K562 (cell line): Measurements from ENCODE around the gene RBM34. TPM values are rescaled to one million over a fixed set of nuclear protein-coding genes. Genes with fewer than 3 reads are reported as not detected.

Source experiments
- ATAC-seq: fragments of 200-7000 bp; cut with Tn5 transposase; 3 replicates; pipeline ENCODE4 v1.9.1; 2020; ENCODE audit warnings: moderate library complexity
- BruUV-seq: library from RNA; stranded (reverse); fragments of 400-500 nt; replicated peaks from 2 replicates; lab custom pipeline; 2021; lab: Mats Ljungman, UMichigan
- CTCF ChIA-PET: fragments of 300-600 bp; formaldehyde crosslinking; extraction: SDS; loops from one replicate; lab custom pipeline; 2021; ENCODE audit warnings: low intra/inter-chr PET ratio; lab: Yijun Ruan, JAX
- POLR2A ChIA-PET: fragments of 300-600, 350-650 bp; sonication (Branson Sonifier 250); formaldehyde crosslinking; extraction: SDS; loops from one replicate; lab custom pipeline; 2021; ENCODE audit warnings: antibody characterized with exemption, inconsistent platforms; lab: Yijun Ruan, JAX
- DNase-seq, 4 experiments: peaks; one replicate each; pipeline versions ENCODE4 v3.0.0 to v3.0.0-alpha.2; 2011 to 2018; ENCODE audit warnings: low spot score in 3 of 4, mixed read lengths in 3 of 4; ENCODE audit errors: extremely low read depth in 1 of 4
- FAIRE-seq: peaks from 2 replicates; lab custom pipeline; 2011; peaks lifted over from hg19 to GRCh38; lab: Jason Lieb, UNC
- H2AFZ ChIP-seq: 2 replicates; pipeline ENCODE4 v1.6.0; 2011; ENCODE audit warnings: low read depth, low read length, control low read depth, inconsistent platforms
- H3K27ac ChIP-seq: fragments of 200-600 bp; 3 replicates; pipeline ENCODE4 v1.8.0; 2011; ENCODE audit warnings: low read depth, mild to moderate bottlenecking, control low read depth, inconsistent platforms, low read length, moderate library complexity, mixed read lengths; ENCODE audit errors: extremely low read depth
- H3K27me3 ChIP-seq, 2 experiments: fragments of 300-600 bp in 1 of 2; 2 replicates in 1 of 2; 3 replicates in 1 of 2; pipeline versions ENCODE4 v1.6.0 to v1.8.0; 2011; ENCODE audit warnings: inconsistent platforms in 2 of 2, low read length in 2 of 2, mild to moderate bottlenecking in 1 of 2, mixed read lengths in 1 of 2, moderate library complexity in 1 of 2; ENCODE audit not compliant: control insufficient read depth in 2 of 2, insufficient read depth in 2 of 2
- H3K36me3 ChIP-seq: fragments of 300-600 bp; 3 replicates; pipeline ENCODE4 v1.8.0; 2011; ENCODE audit warnings: mild to moderate bottlenecking, low read length, inconsistent platforms; ENCODE audit not compliant: control insufficient read depth, insufficient read depth
- H3K4me1 ChIP-seq, 2 experiments: fragments of 200-600 bp in 1 of 2; replicated peaks in 1 of 2; 2 replicates in 1 of 2; 3 replicates in 1 of 2; pipeline versions ENCODE4 v1.5.1 to v1.8.0; 2011; ENCODE audit warnings: inconsistent platforms in 2 of 2, low read length in 2 of 2, mild to moderate bottlenecking in 1 of 2, mixed read lengths in 1 of 2, moderate library complexity in 1 of 2; ENCODE audit not compliant: control insufficient read depth in 2 of 2, insufficient read depth in 2 of 2
- H3K4me2 ChIP-seq: 2 replicates; pipeline ENCODE4 v1.6.1; 2011; ENCODE audit warnings: low read length, control low read depth, inconsistent platforms, mixed read lengths; ENCODE audit not compliant: insufficient read depth
- H3K4me3 ChIP-seq: fragments of 200-600 bp; sonication (generic), shearing (Covaris generic); 2 replicates; pipeline ENCODE4 v1.5.1; 2016; ENCODE audit warnings: control low read depth, inconsistent platforms
- H3K79me2 ChIP-seq: fragments of 200-600 bp; 3 replicates; pipeline ENCODE4 v1.8.0; 2011; ENCODE audit warnings: low read length, inconsistent platforms; ENCODE audit not compliant: control insufficient read depth, insufficient read depth
- H3K9ac ChIP-seq, 2 experiments: 2 replicates each; pipeline versions ENCODE4 v1.6.0 to v1.6.1; 2011; ENCODE audit warnings: low read depth in 2 of 2, low read length in 2 of 2, control low read depth in 1 of 2, inconsistent platforms in 1 of 2, mild to moderate bottlenecking in 1 of 2, mixed read lengths in 1 of 2; ENCODE audit not compliant: insufficient read depth in 1 of 2
- H3K9me1 ChIP-seq: one replicate; pipeline ENCODE4 v1.6.0; 2011; ENCODE audit warnings: inconsistent platforms, mild to moderate bottlenecking, low read length, moderate library complexity; ENCODE audit not compliant: control insufficient read depth, insufficient read depth
- H3K9me3 ChIP-seq: replicated peaks from 2 replicates; pipeline ENCODE4 v1.5.1; 2011; ENCODE audit warnings: low read depth, low read length, inconsistent platforms; ENCODE audit not compliant: control insufficient read depth, insufficient read depth
- H4K20me1 ChIP-seq: replicated peaks from 2 replicates; pipeline ENCODE4 v1.6.1; 2011; ENCODE audit warnings: low read length, inconsistent platforms, mixed read lengths; ENCODE audit not compliant: control insufficient read depth, insufficient read depth
- E2F1 ChIP-seq: sonication (generic); formaldehyde crosslinking; IDR thresholded peaks from 2 replicates; pipeline ENCODE4 v1.8.1; 2023; ENCODE audit warnings: mild to moderate bottlenecking, missing genetic modification reagents, moderate library complexity
- MTA3 ChIP-seq: fragments of 450-650 bp; formaldehyde crosslinking; IDR thresholded peaks from 2 replicates; pipeline ENCODE4 v1.6.1; 2017; ENCODE audit warnings: mild to moderate bottlenecking, borderline replicate concordance
- POLR2AphosphoS5 ChIP-seq: IDR thresholded peaks from 2 replicates; pipeline ENCODE4 v1.6.1; 2011; ENCODE audit warnings: mild to moderate bottlenecking, low read depth, low read length, moderate library complexity; ENCODE audit not compliant: control insufficient read depth, insufficient read depth
- SOX6 ChIP-seq: fragments of 450-650 bp; IDR thresholded peaks from 2 replicates; pipeline ENCODE4 v1.6.1; 2014; ENCODE audit warnings: mild to moderate bottlenecking
- SPI1 ChIP-seq: IDR thresholded peaks from 2 replicates; pipeline ENCODE4 v1.6.1; 2011; ENCODE audit warnings: low read depth, low read length, control low read depth, borderline replicate concordance
- TRIM25 ChIP-seq: fragments of 450-650 bp; IDR thresholded peaks from 2 replicates; pipeline ENCODE4 v1.7.0; 2016; ENCODE audit warnings: borderline replicate concordance
- ZBTB5 ChIP-seq: fragments of 450-650 bp; IDR thresholded peaks from 2 replicates; pipeline ENCODE4 v1.6.1; 2017; ENCODE audit warnings: antibody characterized with exemption
- ZNF174 ChIP-seq: fragments of 250-450 bp; sonication (Bioruptor Pico); IDR thresholded peaks from 2 replicates; pipeline ENCODE4 v1.4.0; 2020; ENCODE audit warnings: mild to moderate bottlenecking
- ZNF589 ChIP-seq: fragments of 200-800 bp; sonication (Bioruptor generic); IDR thresholded peaks from 2 replicates; pipeline ENCODE4 v1.6.1; 2016; ENCODE audit warnings: low read depth, missing genetic modification characterization, missing compliant biosample characterization
- WGBS: fragments of 100-300 bp; shearing (Covaris generic); methylation state at CpG from one replicate; pipeline ENCODE4 v1.1.6; 2016; ENCODE audit warnings: low coverage, mixed read lengths; ENCODE audit not compliant: insufficient coverage; ENCODE audit errors: missing lambda C conversion rate; 5-methylcytosine and 5-hydroxymethylcytosine counted together
- in situ Hi-C: fragments of 300-500 bp; cut with MboI; formaldehyde crosslinking; loops from 4 replicates; pipeline ENCODE4 v1.15.0; 2018; ENCODE audit warnings: inconsistent platforms, mixed read lengths
- intact Hi-C: fragments of 100-400 bp; cut with micrococcal nuclease; formaldehyde crosslinking; loops from 2 replicates; pipeline ENCODE4 v1.14.2; 2022
- polyA plus RNA-seq, 8 experiments: library from polyadenylated mRNA; depleted of rRNA in 4 of 8; stranded (reverse) in 5 of 8; unstranded in 3 of 8; fragments of >200 nt; fragmentation: Nextera tagmentation in 2 of 8; fragmentation: Illumina TruSeq in 1 of 8; extraction: Ambion mirVana in 2 of 8; extraction: Trizol in 1 of 8; gene quantifications; 2 replicates each; pipeline versions ENCODE4 v1.2.1 to v1.2.3, GENCODE V29; 2011 to 2014; ENCODE audit warnings: inconsistent platforms in 1 of 8, missing spikeins in 1 of 8
- total RNA-seq, 7 experiments: library from RNA; depleted of rRNA in 6 of 7; stranded (reverse); fragments of >200 nt in 6 of 7; fragmentation: Illumina TruSeq in 2 of 7; extraction: Trizol in 2 of 7; gene quantifications; 2 replicates each; pipeline versions ENCODE4 v1.2.1 to v1.2.3, GENCODE V29; 2011 to 2021; ENCODE audit warnings: low replicate concordance in 1 of 7

Gene RBM34
- total and polyA plus RNA-seq, 9 of the 15 experiments (the other 6 are each of a cell fraction or from before 2014, with no cell fraction given), result 64.0 to 178 (median 124) TPM

GRCh38 chr1:235156740-235157139 lies 4.3 kb downstream of the RBM34 start:
- ChIA-PET POLR2A (interaction anchor here (1.0 to 2.0 kb wide), 10 partner anchors 9 to 354 kb away, joined by 3 to 5 read pairs (median 3); partner anchors contain the start of gene TOMM20), CTCF (no interaction called here)
- WGBS, result 72% methylated on average over 4 of the region's 4 CpGs
- TF ChIP-seq ZNF589 (CRISPR knock-in tag) (no peak), E2F1 (CRISPR knock-in tag) (no peak), ZNF174 (CRISPR knock-in tag) (no peak), SOX6 (no peak), MTA3 (no peak), SPI1 (no peak), ZBTB5 (no peak), POLR2AphosphoS5 (no peak), TRIM25 (no peak)
- Histone ChIP-seq H3K9ac (no peak overlapping the region), H3K4me1 (peaks cover 3 to 5% of the 10 kb centered on the region in 2 experiments; a peak in 2 of 5 replicates), H3K4me2 (no peak overlapping the region), H2AFZ (no peak overlapping the region), H3K9me3 (no peaks in the 10 kb centered on the region), H3K27ac (no peak overlapping the region), H3K27me3 (no peaks in the 10 kb centered on the region; a peak in 1 of 5 replicates), H4K20me1 (no peaks in the 10 kb centered on the region), H3K79me2 (peaks cover 47% of the 10 kb centered on the region), H3K36me3 (peaks cover 79% of the 10 kb centered on the region), H3K4me3 (no peak overlapping the region), H3K9me1 (no peaks in the 10 kb centered on the region)
- BruUV-seq, result no TSS peak
- intact Hi-C loops (no loop called here), in situ Hi-C loops (no loop called here)
- ATAC-seq, result no peak
- no peak for FAIRE-seq
- DNase-seq, result no peak
